Ovary (tissue), 3 donors: ENCODE data around the gene C22orf31.

Experiments
- CTCF ChIP-seq, 3 donors: fragments of 450-650 bp in 2 of 3; fragments of 200-600 bp in 1 of 3; IDR thresholded peaks; one replicate each; pipeline versions ENCODE4 v1.5.1 to v1.8.0; 2016 to 2022; ENCODE audit warnings: antibody characterized with exemption in 3 of 3, mild to moderate bottlenecking in 1 of 3
- EP300 ChIP-seq: sonication (generic); formaldehyde crosslinking; IDR thresholded peaks from one replicate; pipeline ENCODE4 v1.6.1; 2017; ENCODE audit warnings: antibody characterized with exemption
- POLR2A ChIP-seq: fragments of 450-650 bp; IDR thresholded peaks from one replicate; pipeline ENCODE4 v1.6.1; 2017; ENCODE audit warnings: antibody characterized with exemption, mild to moderate bottlenecking, moderate library complexity
- donor health status: DM: no; HTN: no; CAD: no.

- TF ChIP-seq CTCF (IDR thresholded peaks at IDR 0.05): no peak
- no peak for TF ChIP-seq POLR2A
- TF ChIP-seq EP300: no peak
Measured at GRCh38 chr22:29054251-29054767, 7.3 kb downstream of the C22orf31 start.
